CD4-positive, alpha-beta memory T cell (primary cell): Measurements from ENCODE around the gene C8G. TPM values are rescaled to one million over a fixed set of nuclear protein-coding genes. Genes with fewer than 3 reads are reported as not detected.

Experiments used
- CTCF ChIA-PET: fragments of 350-600 bp; sonication (Branson Sonifier 250); formaldehyde crosslinking; loops from one replicate; lab custom pipeline; 2021; ENCODE audit warnings: inconsistent platforms; ENCODE audit not compliant: partially characterized antibody; lab: Charles Lee
- POLR2A ChIA-PET: fragments of 350-600 bp; sonication (Branson Sonifier 250); formaldehyde crosslinking; loops from one replicate; lab custom pipeline; 2021; ENCODE audit not compliant: partially characterized antibody; lab: Charles Lee
- DNase-seq, 5 donors: peaks; one replicate each; pipeline versions ENCODE4 v3.0.0 to v3.0.0-alpha.2; 2020 to 2022; ENCODE audit warnings: mixed read lengths in 1 of 5
- H3K27ac ChIP-seq: one replicate; pipeline ENCODE4 v1.7.0; 2013; ENCODE audit warnings: low read depth, low read length
- H3K27me3 ChIP-seq: 2 replicates; pipeline ENCODE4 v1.7.0; 2013; ENCODE audit warnings: mild to moderate bottlenecking, low read length, moderate library complexity; ENCODE audit not compliant: insufficient read depth
- H3K36me3 ChIP-seq: 2 replicates; pipeline ENCODE4 v1.7.0; 2013; ENCODE audit warnings: mild to moderate bottlenecking, low read length, moderate library complexity; ENCODE audit not compliant: insufficient read depth
- H3K4me1 ChIP-seq: 2 replicates; pipeline ENCODE4 v1.7.0; 2013; ENCODE audit warnings: mild to moderate bottlenecking, low read length, moderate library complexity; ENCODE audit not compliant: insufficient read depth
- H3K4me3 ChIP-seq, 2 donors: one replicate each; pipeline ENCODE4 v1.7.0; 2013; ENCODE audit warnings: low read length in 2 of 2, mild to moderate bottlenecking in 1 of 2
- H3K9me3 ChIP-seq, 2 donors: one replicate each; pipeline ENCODE4 v1.7.0; 2013; ENCODE audit warnings: low read length in 2 of 2, control low read depth in 1 of 2; ENCODE audit not compliant: control insufficient read depth in 1 of 2
- H3K27ac Mint-ChIP-seq, 7 donors: one replicate each; pipeline ENCODE4 v1.8.0; 2020 to 2021; ENCODE audit warnings: mixed read lengths in 7 of 7, mild to moderate bottlenecking in 6 of 7, inconsistent platforms in 3 of 7, moderate library complexity in 3 of 7
- H3K27me3 Mint-ChIP-seq, 2 donors: one replicate each; pipeline ENCODE4 v1.8.0; 2020 to 2021; ENCODE audit warnings: mixed read lengths in 2 of 2
- H3K36me3 Mint-ChIP-seq, 2 donors: one replicate each; pipeline ENCODE4 v1.8.0; 2020 to 2021; ENCODE audit warnings: mixed read lengths in 2 of 2, inconsistent platforms in 1 of 2, mild to moderate bottlenecking in 1 of 2
- H3K4me1 Mint-ChIP-seq, 4 donors: one replicate each; pipeline ENCODE4 v1.8.0; 2020 to 2021; ENCODE audit warnings: mixed read lengths in 4 of 4, mild to moderate bottlenecking in 1 of 4
- H3K4me3 Mint-ChIP-seq, 8 donors: one replicate each; pipeline ENCODE4 v1.8.0; 2020 to 2021; ENCODE audit warnings: mixed read lengths in 8 of 8, mild to moderate bottlenecking in 7 of 8, moderate library complexity in 6 of 8, inconsistent platforms in 3 of 8
- H3K9me3 Mint-ChIP-seq, 8 donors: one replicate each; pipeline ENCODE4 v1.8.0; 2020 to 2021; ENCODE audit warnings: mixed read lengths in 8 of 8, mild to moderate bottlenecking in 5 of 8, inconsistent platforms in 3 of 8, moderate library complexity in 1 of 8
- intact Hi-C: fragments of 100-400 bp; cut with micrococcal nuclease; formaldehyde crosslinking; loops from one replicate; pipeline ENCODE4 v1.15.1; 2023
- polyA plus RNA-seq, 2 donors: library from polyadenylated mRNA; unstranded; fragments of 300-500 nt; fragmentation: Illumina TruSeq; gene quantifications; one replicate each; pipeline ENCODE4 v1.2.3, GENCODE V29; 2021
- total RNA-seq, 2 experiments: library from RNA; stranded (reverse); gene quantifications; one replicate each; pipeline ENCODE4 v1.2.3, GENCODE V29; 2021

C8G gene
- total and polyA plus RNA-seq, 4 experiments from 2014 or later: 0.60 to 2.2 (median 2.2) TPM; not detected in 1

DNA sequence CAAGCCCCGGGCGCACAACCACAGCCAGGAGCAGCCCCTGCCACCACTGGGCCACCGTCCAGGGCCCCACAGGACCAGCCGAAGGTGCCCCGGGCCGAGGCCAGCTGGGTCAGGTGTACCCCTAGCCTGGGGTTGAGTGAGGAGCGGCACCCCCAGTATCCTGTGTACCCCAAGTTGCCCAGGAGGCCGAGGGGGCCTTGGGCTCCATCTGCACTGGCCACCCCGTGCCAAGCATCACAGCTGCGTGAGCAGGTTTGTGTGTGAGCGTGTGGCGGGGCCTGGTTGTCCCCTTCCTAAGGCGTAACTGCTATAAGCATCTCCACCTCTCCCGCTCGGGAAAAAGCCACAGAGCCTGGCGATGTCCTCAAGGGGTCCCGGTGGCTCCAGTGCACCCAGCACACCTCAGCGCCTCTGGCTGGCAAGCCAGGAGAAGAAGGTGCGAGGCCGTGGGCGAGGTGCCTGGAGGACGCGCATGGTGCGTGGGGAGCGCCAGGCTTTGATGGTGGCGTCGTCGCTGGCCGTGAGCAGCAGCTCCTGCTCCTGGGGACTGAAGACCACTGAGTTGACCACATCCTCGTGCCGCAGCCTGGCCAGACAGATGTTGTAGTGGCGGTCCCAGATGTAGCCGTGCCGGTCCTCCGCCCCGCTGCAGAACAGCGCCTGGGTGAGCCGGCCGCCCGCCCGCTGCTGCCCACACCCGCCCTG, 4.4 kb upstream of the C8G start:
- Mint-ChIP-seq H3K27me3 (no peaks in the 10 kb centered on the region), H3K27ac (no peak overlapping the region), H3K9me3 (peaks cover 0 to 2% (median 0%) of the 10 kb centered on the region in 8 donors), H3K4me1 (peaks cover 4 to 18% (median 11%) of the 10 kb centered on the region in 4 donors), H3K36me3 (peaks cover 16 to 19% of the 10 kb centered on the region in 2 donors), H3K4me3 (no peak overlapping the region)
- no peak for DNase-seq
- Histone ChIP-seq H3K27me3 (no peaks in the 10 kb centered on the region), H3K36me3 (peaks cover 21% of the 10 kb centered on the region), H3K4me1 (peaks cover 20% of the 10 kb centered on the region), H3K4me3 (no peak overlapping the region), H3K27ac (no peak overlapping the region), H3K9me3 (no peaks in the 10 kb centered on the region)
- POLR2A ChIA-PET: interaction anchor here (1.2 kb wide), 1 partner anchor 22 kb away, joined by 4 read pairs; no protein-coding TSS in a partner anchor
- intact Hi-C loops: no loop called here
- CTCF ChIA-PET: no interaction called here

- intact Hi-C loops: no loop called here
- H3K4me3 Mint-ChIP-seq: no peak overlapping the region
- CTCF ChIA-PET: no interaction called here
Observed at GRCh38 chr9:136941231-136942111, 3.6 kb upstream of the C8G start.

DNA sequence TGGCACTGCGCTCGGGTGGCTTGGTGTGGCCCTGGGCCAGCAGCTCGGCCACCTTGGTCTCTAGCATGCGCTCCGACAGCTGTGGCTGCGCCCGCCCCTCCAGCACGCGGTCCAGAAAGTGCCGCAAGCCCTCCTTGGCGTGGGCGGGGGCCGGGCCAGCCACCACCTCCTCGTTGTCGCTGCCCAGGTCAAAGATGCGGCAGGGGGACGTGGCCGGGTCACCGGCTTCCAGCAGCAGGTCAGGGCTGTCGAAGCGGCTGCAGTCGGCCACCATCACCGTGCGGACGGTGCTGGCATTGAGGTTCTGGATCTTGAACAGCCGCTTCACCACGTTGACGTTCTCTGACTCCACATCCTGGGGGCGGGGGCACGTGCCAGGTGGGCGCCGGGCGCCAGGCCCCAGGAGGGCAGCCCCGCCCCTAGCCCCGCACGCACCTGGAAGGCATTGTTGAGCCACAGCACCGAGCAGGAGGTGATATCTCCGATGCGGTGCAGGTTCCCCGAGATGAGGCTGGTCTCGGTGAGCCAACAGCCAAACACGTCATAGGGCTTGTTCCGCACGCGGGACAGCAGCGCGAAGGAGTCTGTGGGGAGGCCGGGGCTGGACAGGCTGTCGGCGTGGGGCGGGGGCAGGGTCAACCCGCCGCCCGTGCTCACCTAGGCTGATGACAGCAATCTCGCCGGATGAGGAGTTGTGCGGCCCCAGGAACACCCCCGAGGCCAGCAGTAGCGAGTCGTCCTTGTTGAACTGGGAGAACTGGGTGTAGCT, 2.7 kb upstream of the C8G start:
- H3K27me3 Mint-ChIP-seq: no peaks in the 10 kb centered on the region
- Histone ChIP-seq H3K4me1 (peaks cover 20% of the 10 kb centered on the region), H3K9me3 (no peaks in the 10 kb centered on the region), H3K27ac (no peak overlapping the region), H3K4me3 (no peak overlapping the region), H3K36me3 (peaks cover 21% of the 10 kb centered on the region), H3K27me3 (no peaks in the 10 kb centered on the region)
- peak overlapping the region in 1 of 7 donors; percentile 66 for H3K27ac Mint-ChIP-seq
- DNase-seq: no peak
- peaks cover 0 to 2% (median 0%) of the 10 kb centered on the region in 8 donors for H3K9me3 Mint-ChIP-seq
- peaks cover 3 to 22% (median 11%) of the 10 kb centered on the region in 4 donors for H3K4me1 Mint-ChIP-seq
- CTCF ChIA-PET: no interaction called here
- POLR2A ChIA-PET: interaction anchor here (1.2 to 2.2 kb wide), 3 partner anchors 23 to 60 kb away, joined by 3 to 12 read pairs (median 4); partner anchors contain the start of gene CLIC3
- intact Hi-C loops: no loop called here
- H3K4me3 Mint-ChIP-seq: peak overlapping the region in 6 of 8 donors; percentile 29 to 61 (median 45)
- H3K36me3 Mint-ChIP-seq: peaks cover 14 to 19% of the 10 kb centered on the region in 2 donors

More at GRCh38 chr9:136941231-136942111, 3.6 kb upstream of the C8G start:
- H3K4me1 ChIP-seq: peaks cover 20% of the 10 kb centered on the region
- no peaks in the 10 kb centered on the region for H3K27me3 ChIP-seq
- Mint-ChIP-seq H3K36me3 (peaks cover 16 to 19% of the 10 kb centered on the region in 2 donors), H3K4me1 (peaks cover 4 to 18% (median 11%) of the 10 kb centered on the region in 4 donors), H3K27ac (no peak overlapping the region), H3K9me3 (peaks cover 0 to 2% (median 0%) of the 10 kb centered on the region in 8 donors), H3K27me3 (no peaks in the 10 kb centered on the region)
- H3K9me3 ChIP-seq: no peaks in the 10 kb centered on the region
- POLR2A ChIA-PET: interaction anchor here (0.6 to 1.2 kb wide), 3 partner anchors 23 to 99 kb away, joined by 3 to 4 read pairs (median 3); partner anchors contain the start of genes AJM1 and CLIC3
- no peak for DNase-seq
- H3K27ac ChIP-seq: no peak overlapping the region
- peaks cover 21% of the 10 kb centered on the region for H3K36me3 ChIP-seq
- H3K4me3 ChIP-seq: no peak overlapping the region

- no peaks in the 10 kb centered on the region for H3K27me3 ChIP-seq
- intact Hi-C loops: no loop called here
- POLR2A ChIA-PET: interaction anchor here (1.3 to 4.1 kb wide), 9 partner anchors 17 to 135 kb away, joined by 5 to 37 read pairs (median 13); partner anchors contain the start of genes CLIC3, PAXX and RABL6
- no peak overlapping the region for H3K4me3 ChIP-seq
- peak overlapping the region in 6 of 8 donors; percentile 31 to 57 (median 50) for H3K4me3 Mint-ChIP-seq
- peaks cover 0 to 2% (median 0%) of the 10 kb centered on the region in 8 donors for H3K9me3 Mint-ChIP-seq
- DNase-seq: no peak
- H3K4me1 Mint-ChIP-seq: peaks cover 3 to 22% (median 11%) of the 10 kb centered on the region in 4 donors
- no peak overlapping the region for H3K27ac ChIP-seq
- peak overlapping the region in 1 of 7 donors; percentile 66 for H3K27ac Mint-ChIP-seq
- peaks cover 12 to 19% of the 10 kb centered on the region in 2 donors for H3K36me3 Mint-ChIP-seq
- no peaks in the 10 kb centered on the region for H3K27me3 Mint-ChIP-seq
- CTCF ChIA-PET: interaction anchor here (1.1 kb wide), 1 partner anchor 151 kb away, joined by 3 read pairs; no protein-coding TSS in a partner anchor
- H3K4me1 ChIP-seq: peaks cover 20% of the 10 kb centered on the region
- no peaks in the 10 kb centered on the region for H3K9me3 ChIP-seq
- H3K36me3 ChIP-seq: peaks cover 21% of the 10 kb centered on the region
Observed at GRCh38 chr9:136942881-136943230, 2.2 kb upstream of the C8G start.

GRCh38 chr9:136943291-136944211, 1.5 kb upstream of the C8G start:
- H3K36me3 ChIP-seq: peaks cover 21% of the 10 kb centered on the region
- H3K27me3 ChIP-seq: no peaks in the 10 kb centered on the region
- intact Hi-C loops: loop anchor here (1.0 to 2.0 kb wide), 9 partner anchors 41 to 153 kb away; partner anchors contain the start of genes AJM1, EDF1, PAXX and PHPT1
- DNase-seq: peak in 4 of 5 donors; percentile 24 to 36 (median 32)
- no peaks in the 10 kb centered on the region for H3K9me3 ChIP-seq
- Mint-ChIP-seq H3K4me3 (peak overlapping the region; percentile 75 to 88 (median 84)), H3K27me3 (no peaks in the 10 kb centered on the region), H3K4me1 (peaks cover 3 to 22% (median 13%) of the 10 kb centered on the region in 4 donors), H3K9me3 (peaks cover 0 to under 1% (median 0%) of the 10 kb centered on the region in 8 donors), H3K36me3 (peaks cover 12 to 17% of the 10 kb centered on the region in 2 donors), H3K27ac (peak overlapping the region; percentile 42 to 90 (median 79))
- peak overlapping the region; percentile 59 for H3K27ac ChIP-seq
- ChIA-PET POLR2A (interaction anchor here (0.8 to 4.1 kb wide), 22 partner anchors 16 to 297 kb away, joined by 3 to 37 read pairs (median 8); partner anchors contain the start of genes AJM1, CLIC3, EDF1 and LCNL1), CTCF (interaction anchor here (1.1 to 2.6 kb wide), 2 partner anchors 91 to 151 kb away, joined by 3 to 12 read pairs; no protein-coding TSS in a partner anchor)
- peak overlapping the region in 1 of 2 donors; percentile 70 for H3K4me3 ChIP-seq
- H3K4me1 ChIP-seq: peaks cover 20% of the 10 kb centered on the region
